OCI-LY1 (cell line): ENCODE results near the gene CDHR5.

Experiments
- H2AFZ ChIP-seq: fragments of 200-600 bp; sonication (generic), shearing (Covaris generic); 2 replicates; pipeline ENCODE4 v1.6.0; 2014; ENCODE audit warnings: antibody characterized with exemption, mild to moderate bottlenecking, low read length
- H3F3A ChIP-seq: fragments of 200-600 bp; sonication (generic), shearing (Covaris generic); 2 replicates; pipeline ENCODE4 v1.6.0; 2014; ENCODE audit warnings: mild to moderate bottlenecking, antibody characterized with exemption, low read length, moderate library complexity; ENCODE audit not compliant: insufficient read depth
- H3K27ac ChIP-seq: fragments of 200-600 bp; sonication (generic); 2 replicates; pipeline ENCODE4 v1.5.1; 2014; ENCODE audit warnings: low read length, mixed run types, mild to moderate bottlenecking, low read depth; ENCODE audit not compliant: poor library complexity, severe bottlenecking
- H3K27me3 ChIP-seq: fragments of 200-600 bp; sonication (generic); 2 replicates; pipeline ENCODE4 v1.6.0; 2014; ENCODE audit warnings: antibody characterized with exemption, mild to moderate bottlenecking, low read length, moderate library complexity; ENCODE audit not compliant: insufficient read depth
- H3K36me3 ChIP-seq: fragments of 200-600 bp; sonication (generic); 2 replicates; pipeline ENCODE4 v1.6.1; 2014; ENCODE audit warnings: mild to moderate bottlenecking, antibody characterized with exemption, low read length, moderate library complexity, mixed read lengths; ENCODE audit not compliant: insufficient read depth
- H3K4me1 ChIP-seq: fragments of 200-600 bp; sonication (generic); 2 replicates; pipeline ENCODE4 v1.5.1; 2014; ENCODE audit warnings: mild to moderate bottlenecking, low read length, moderate library complexity; ENCODE audit not compliant: insufficient read depth, severe bottlenecking
- H3K4me2 ChIP-seq: fragments of 200-600 bp; sonication (generic), shearing (Covaris generic); 2 replicates; pipeline ENCODE4 v1.6.1; 2014; ENCODE audit warnings: low read length
- H3K4me3 ChIP-seq: fragments of 200-600 bp; sonication (generic); 2 replicates; pipeline ENCODE4 v1.5.1; 2014; ENCODE audit warnings: low read length, low read depth, mild to moderate bottlenecking, mixed read lengths; ENCODE audit not compliant: poor library complexity, severe bottlenecking
- H3K79me2 ChIP-seq: fragments of 200-600 bp; shearing (Covaris generic); 2 replicates; pipeline ENCODE4 v1.6.1; 2016; ENCODE audit warnings: mixed run types, low read length, mixed read lengths; ENCODE audit not compliant: insufficient read depth
- H3K9ac ChIP-seq: fragments of 200-600 bp; sonication (generic), shearing (Covaris generic); 2 replicates; pipeline ENCODE4 v1.6.1; 2014; ENCODE audit warnings: mild to moderate bottlenecking, low read length, mixed read lengths
- H3K9me2 ChIP-seq: fragments of 200-600 bp; sonication (generic), shearing (Covaris generic); 2 replicates; pipeline ENCODE4 v1.6.1; 2014; ENCODE audit warnings: low read depth, mild to moderate bottlenecking, low read length, mixed read lengths
- H3K9me3 ChIP-seq: fragments of 200-600 bp; shearing (Covaris generic); 2 replicates; pipeline ENCODE4 v1.6.1; 2014; ENCODE audit warnings: low read length, mixed read lengths
- H4K20me1 ChIP-seq: fragments of 200-600 bp; sonication (generic), shearing (Covaris generic); 2 replicates; pipeline ENCODE4 v1.6.0; 2016; ENCODE audit warnings: mild to moderate bottlenecking, low read length; ENCODE audit not compliant: insufficient read depth
- EZH2 ChIP-seq: fragments of 200-600 bp; sonication (generic), shearing (Covaris generic); IDR thresholded peaks from 2 replicates; pipeline ENCODE4 v1.8.0; 2017; ENCODE audit warnings: borderline replicate concordance, mixed run types, mild to moderate bottlenecking, antibody characterized with exemption, low read length, moderate library complexity, mixed read lengths
- TF ChIP-seq, protein P1 (sequence below): fragments of 200-600 bp; sonication (generic), shearing (Covaris generic); IDR thresholded peaks from 2 replicates; pipeline ENCODE4 v1.5.1; 2017; ENCODE audit warnings: mild to moderate bottlenecking, antibody characterized with exemption, low read length, moderate library complexity, mixed read lengths

CDHR5 gene

DNA sequence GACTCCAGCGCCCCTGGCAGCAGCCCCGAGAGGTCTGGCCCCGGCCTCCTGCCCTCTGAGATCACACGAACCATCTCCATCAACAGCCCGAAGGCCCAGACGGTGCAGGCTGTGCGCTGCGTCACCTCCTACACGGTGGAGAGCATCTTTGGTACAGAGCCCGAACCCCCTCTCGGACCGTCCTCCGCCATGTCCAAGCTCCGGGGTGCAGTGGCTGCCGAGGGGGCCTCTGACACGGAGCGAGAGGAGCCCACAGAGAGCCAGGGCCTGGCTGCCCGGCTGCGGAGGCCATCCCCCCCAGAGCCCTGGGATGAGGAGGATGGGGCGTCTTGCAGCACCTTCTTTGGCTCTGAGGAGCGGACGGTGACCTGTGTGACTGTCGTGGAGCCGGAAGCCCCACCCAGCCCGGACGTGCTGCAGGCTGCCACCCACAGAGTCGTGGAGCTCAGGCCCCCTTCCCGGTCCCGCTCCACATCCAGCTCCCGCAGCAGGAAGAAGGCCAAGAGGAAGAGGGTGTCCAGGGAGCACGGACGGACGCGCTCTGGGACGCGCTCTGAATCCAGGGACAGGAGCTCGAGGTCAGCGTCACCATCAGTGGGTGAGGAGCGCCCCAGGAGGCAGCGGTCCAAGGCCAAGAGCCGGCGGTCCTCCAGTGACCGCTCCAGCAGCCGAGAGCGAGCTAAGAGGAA, 16.6 kb downstream of the CDHR5 start:
- no peak overlapping the region for H3K4me2 ChIP-seq
- no peak overlapping the region for H3K9ac ChIP-seq
- H4K20me1 ChIP-seq: no peaks in the 10 kb centered on the region
- no peak overlapping the region for H3K4me3 ChIP-seq
- peaks cover 5% of the 10 kb centered on the region for H3K4me1 ChIP-seq
- H3K27ac ChIP-seq: no peak overlapping the region
- no peaks in the 10 kb centered on the region for H3K27me3 ChIP-seq
- H2AFZ ChIP-seq: no peak overlapping the region
- TF ChIP-seq, protein P1, sequence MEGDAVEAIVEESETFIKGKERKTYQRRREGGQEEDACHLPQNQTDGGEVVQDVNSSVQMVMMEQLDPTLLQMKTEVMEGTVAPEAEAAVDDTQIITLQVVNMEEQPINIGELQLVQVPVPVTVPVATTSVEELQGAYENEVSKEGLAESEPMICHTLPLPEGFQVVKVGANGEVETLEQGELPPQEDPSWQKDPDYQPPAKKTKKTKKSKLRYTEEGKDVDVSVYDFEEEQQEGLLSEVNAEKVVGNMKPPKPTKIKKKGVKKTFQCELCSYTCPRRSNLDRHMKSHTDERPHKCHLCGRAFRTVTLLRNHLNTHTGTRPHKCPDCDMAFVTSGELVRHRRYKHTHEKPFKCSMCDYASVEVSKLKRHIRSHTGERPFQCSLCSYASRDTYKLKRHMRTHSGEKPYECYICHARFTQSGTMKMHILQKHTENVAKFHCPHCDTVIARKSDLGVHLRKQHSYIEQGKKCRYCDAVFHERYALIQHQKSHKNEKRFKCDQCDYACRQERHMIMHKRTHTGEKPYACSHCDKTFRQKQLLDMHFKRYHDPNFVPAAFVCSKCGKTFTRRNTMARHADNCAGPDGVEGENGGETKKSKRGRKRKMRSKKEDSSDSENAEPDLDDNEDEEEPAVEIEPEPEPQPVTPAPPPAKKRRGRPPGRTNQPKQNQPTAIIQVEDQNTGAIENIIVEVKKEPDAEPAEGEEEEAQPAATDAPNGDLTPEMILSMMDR: no peak
- no peak for TF ChIP-seq EZH2
- H3F3A ChIP-seq: no peaks in the 10 kb centered on the region
- no peaks in the 10 kb centered on the region for H3K79me2 ChIP-seq
- no peaks in the 10 kb centered on the region for H3K9me2 ChIP-seq
- H3K36me3 ChIP-seq: peaks cover 97% of the 10 kb centered on the region
- no peaks in the 10 kb centered on the region for H3K9me3 ChIP-seq

DNA sequence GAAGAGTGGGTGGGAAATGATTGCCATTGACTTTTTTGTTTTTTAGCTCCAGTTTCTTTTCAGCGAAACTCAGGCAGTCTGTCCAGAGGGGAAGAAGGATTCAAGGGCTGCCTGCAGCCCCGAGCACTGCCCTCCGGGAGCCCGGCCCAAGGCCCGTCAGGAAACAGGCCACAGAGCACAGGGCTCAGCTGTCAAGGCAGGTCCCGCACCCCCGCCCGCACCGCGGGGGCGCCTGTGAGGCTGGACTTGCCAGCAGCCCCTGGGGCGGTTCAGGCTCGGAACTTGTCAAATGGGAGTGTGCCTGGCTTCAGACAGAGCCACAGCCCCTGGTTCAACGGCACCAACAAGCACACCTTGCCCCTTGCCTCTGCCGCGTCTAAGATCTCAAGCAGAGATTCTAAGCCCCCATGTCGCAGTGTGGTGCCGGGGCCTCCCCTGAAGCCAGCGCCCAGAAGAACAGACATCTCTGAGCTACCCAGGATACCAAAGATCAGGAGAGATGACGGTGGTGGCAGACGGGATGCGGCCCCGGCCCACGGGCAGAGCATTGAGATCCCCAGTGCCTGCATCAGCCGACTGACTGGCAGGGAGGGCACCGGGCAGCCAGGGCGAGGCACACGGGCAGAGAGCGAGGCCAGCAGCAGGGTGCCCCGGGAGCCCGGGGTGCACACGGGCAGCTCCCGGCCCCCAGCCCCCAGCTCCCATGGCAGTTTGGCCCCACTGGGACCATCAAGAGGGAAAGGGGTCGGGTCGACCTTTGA, 17.6 kb downstream of the CDHR5 start:
- H2AFZ ChIP-seq: no peak overlapping the region
- H4K20me1 ChIP-seq: no peaks in the 10 kb centered on the region
- H3K36me3 ChIP-seq: peaks cover 94% of the 10 kb centered on the region
- TF ChIP-seq EZH2: no peak
- TF ChIP-seq, protein P1: no peak
- no peaks in the 10 kb centered on the region for H3K27me3 ChIP-seq
- no peaks in the 10 kb centered on the region for H3K9me3 ChIP-seq
- no peaks in the 10 kb centered on the region for H3K9me2 ChIP-seq
- no peaks in the 10 kb centered on the region for H3K4me1 ChIP-seq
- no peaks in the 10 kb centered on the region for H3F3A ChIP-seq
- no peak overlapping the region for H3K4me2 ChIP-seq
- H3K79me2 ChIP-seq: no peaks in the 10 kb centered on the region
- H3K4me3 ChIP-seq: no peak overlapping the region
- H3K9ac ChIP-seq: no peak overlapping the region
- no peak overlapping the region for H3K27ac ChIP-seq

DNA sequence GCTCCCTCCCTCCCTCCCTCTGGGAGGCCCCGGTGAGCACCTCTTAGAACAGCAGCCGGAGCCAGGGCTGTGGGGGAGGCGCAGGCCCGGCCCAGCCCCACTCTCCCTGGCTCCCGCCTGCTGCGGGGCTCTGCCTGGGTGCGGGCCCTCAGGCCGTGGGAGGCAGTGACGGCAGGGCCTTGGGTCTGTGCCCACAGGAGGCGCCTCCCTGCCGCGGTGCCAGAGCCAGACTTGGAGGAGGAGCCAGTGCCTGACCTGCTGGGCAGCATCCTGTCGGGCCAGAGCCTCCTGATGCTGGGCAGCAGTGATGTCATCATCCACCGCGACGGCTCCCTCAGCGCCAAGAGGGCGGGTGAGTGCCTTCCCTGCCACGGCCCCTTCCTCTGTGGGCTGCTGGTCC, 18.5 kb downstream of the CDHR5 start:
- Histone ChIP-seq H3K4me2 (no peak overlapping the region), H3F3A (no peaks in the 10 kb centered on the region), H3K36me3 (peaks cover 94% of the 10 kb centered on the region), H3K9me2 (no peaks in the 10 kb centered on the region), H3K9me3 (no peaks in the 10 kb centered on the region), H3K27ac (no peak overlapping the region), H4K20me1 (no peaks in the 10 kb centered on the region), H3K79me2 (no peaks in the 10 kb centered on the region), H3K4me1 (no peaks in the 10 kb centered on the region), H3K4me3 (no peak overlapping the region), H3K9ac (no peak overlapping the region), H3K27me3 (no peaks in the 10 kb centered on the region), H2AFZ (no peak overlapping the region)
- TF ChIP-seq, protein P1: no peak
- TF ChIP-seq EZH2: no peak
